Amygdala (tissue), 56 donors: Measurements from ENCODE around the gene NR2F2.

ENCODE experiments used
- DNase-seq, 56 donors: peaks; one replicate each; lab custom pipeline; 2025; lab: John Stamatoyannopoulos, UW

The NR2F2 gene

GRCh38 chr15:96340598-96341512, 10.4 kb downstream of the NR2F2 start:
- DNase-seq: peak in 13 of 56 donors; percentile 26 to 69 (median 51)

- DNase-seq: peak in 1 of 56 donors; percentile 45
Observed at GRCh38 chr15:96341513-96342405, 11.3 kb downstream of the NR2F2 start.

GRCh38 chr15:96342406-96343112, 12.1 kb downstream of the NR2F2 start:
- no peak for DNase-seq

- DNase-seq: peak in 1 of 56 donors; percentile 33
Observed at GRCh38 chr15:96343113-96344059, 12.9 kb downstream of the NR2F2 start.

DNA sequence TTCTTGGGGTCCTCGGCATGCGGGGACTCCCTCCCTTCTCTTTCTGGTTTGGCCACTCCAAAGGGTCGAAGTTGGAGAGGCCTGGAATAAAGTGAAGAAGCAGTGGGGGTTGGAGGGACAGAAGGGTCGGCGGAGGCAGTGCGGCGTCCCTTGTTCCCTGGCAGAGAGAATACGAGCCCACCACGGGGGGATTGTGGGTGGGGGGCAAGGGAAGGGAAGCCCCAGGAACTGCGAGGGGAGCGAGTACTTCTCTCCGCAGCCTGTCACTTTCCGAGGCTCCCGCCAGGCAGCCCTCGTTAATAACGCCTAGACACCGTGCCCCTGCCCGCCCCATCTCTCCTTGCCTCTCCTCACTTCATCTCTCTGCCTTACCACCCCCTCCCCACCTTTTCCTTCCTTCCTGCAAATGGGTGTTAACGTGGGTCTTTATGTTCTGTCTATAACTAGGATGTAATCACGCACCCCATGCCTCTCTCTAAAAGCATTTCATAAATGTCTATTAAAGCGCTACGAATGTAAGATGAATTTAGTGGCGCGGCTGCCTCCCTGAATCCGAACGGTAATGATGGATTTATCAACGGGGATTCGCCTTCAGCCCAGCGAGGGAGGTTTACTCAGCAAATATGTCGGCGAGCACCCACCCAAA, 13.7 kb downstream of the NR2F2 start:
- peak in 1 of 56 donors; percentile 33 for DNase-seq

DNA sequence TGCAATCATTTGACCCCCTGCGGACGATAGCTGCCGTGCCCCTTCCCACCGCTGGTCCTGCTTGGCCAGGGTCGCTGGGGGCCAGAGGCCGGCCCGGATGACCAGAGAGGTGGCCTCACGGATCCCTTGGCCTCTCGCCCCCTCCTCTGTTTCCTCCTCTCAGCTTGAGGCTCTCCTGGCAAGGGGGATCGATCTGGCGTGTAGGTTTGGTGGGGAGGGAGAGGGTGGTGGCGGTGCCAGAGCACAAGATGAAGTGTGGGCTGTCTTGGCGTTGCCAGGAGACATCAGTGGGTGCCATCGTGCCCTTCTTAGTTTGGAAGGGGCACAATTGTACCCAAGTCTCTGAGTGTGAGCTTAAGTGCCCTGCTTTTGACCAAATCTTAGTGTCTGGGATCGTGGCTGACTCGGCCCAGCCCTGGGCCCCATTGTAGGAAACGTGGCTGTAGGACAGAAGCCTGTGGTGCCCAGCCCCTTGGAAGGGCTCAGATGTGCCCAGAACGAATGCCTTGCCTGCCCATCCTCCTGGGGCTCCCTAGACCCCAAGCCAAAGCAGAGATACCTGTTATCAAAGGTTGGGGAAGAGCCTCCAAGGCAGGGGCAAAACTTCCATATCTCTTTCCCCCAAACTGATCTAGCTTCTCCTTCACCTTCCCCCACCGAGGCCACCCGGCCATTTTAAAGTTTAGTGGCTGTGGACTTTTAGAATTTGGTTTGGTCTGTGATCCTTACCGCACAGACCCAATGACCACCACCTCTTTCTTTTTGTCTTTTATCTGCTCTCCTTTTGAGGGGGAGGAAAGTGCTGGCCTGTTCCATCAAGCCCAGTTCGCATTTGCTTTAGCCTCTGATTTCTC, 14.4 kb downstream of the NR2F2 start:
- DNase-seq: peak in 1 of 56 donors; percentile 39

GRCh38 chr15:96345560-96346399, 15.3 kb downstream of the NR2F2 start:
- DNase-seq: peak in 46 of 56 donors; percentile 19 to 85 (median 68)

DNA sequence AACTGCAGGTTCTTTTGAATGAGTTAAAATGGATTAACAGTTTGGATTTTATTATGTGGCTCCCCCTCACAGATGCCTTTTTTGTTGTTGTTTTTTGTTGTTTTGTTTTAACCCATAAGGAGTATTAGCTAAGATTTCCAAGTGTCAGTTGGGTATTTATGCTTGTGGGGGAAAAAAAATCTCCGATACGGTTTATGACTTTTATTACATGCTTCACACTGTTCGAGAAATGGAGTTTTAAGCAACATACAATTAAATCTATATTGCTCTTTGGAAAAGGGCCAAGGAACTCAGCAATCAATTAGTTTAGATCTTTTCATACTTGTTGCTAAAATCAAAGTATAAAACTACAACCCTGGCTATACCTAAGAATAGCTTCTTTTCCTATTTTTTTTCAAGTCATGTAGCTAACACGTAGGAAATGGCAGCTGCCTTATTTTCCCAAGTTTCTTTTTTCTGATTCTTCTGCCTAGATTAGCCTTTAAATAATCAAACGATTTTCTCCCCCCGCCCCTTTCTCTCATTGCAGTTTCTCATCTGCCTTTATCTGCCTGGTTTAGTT, 16.0 kb downstream of the NR2F2 start:
- no peak for DNase-seq

- peak in 10 of 56 donors; percentile 31 to 72 (median 50) for DNase-seq
Observed at GRCh38 chr15:96347181-96348111, 16.9 kb downstream of the NR2F2 start.

DNA sequence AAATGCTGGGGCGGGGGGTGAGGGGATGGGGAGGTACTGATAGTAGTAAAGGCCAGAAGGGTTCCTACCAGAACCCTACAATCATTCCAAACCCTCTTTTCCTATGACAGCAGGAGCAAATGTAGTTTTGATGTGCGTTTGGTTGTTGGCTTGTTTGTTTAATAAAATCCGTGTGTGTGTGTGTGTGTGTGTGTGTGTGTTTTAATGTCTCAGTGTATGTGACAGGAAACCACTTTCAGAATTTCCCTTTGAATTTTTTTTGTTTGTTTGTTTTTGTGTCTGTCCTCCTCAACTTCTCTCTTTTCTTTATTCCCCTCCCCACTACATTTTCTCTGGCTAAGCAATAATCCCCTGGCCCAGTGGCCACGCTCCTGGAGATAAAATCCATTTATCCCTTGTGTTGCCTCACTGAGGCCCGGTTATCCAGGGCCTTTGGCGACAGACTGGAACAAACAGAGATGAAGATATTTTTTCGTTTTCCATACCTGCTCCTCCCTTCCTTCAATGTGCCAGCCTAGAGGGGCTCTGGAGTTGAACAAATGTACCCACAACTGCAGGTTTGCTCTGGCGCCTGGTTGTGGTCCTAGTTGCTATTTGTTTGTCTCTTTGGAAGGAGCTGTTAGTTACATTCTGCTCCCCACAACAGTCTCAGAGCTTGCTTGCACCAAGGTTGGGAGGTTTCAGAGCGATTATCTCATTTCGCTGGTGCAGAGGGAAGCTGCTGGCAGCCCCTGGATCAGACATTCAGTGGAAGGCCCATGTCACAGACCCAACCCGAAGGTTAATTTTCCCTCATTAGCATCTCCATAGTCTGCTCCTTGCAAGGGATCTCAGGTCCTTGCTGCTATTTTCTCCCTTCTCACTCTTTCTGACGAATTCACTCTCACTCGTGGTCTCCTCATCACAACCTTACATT, 17.9 kb downstream of the NR2F2 start:
- DNase-seq: no peak

DNA sequence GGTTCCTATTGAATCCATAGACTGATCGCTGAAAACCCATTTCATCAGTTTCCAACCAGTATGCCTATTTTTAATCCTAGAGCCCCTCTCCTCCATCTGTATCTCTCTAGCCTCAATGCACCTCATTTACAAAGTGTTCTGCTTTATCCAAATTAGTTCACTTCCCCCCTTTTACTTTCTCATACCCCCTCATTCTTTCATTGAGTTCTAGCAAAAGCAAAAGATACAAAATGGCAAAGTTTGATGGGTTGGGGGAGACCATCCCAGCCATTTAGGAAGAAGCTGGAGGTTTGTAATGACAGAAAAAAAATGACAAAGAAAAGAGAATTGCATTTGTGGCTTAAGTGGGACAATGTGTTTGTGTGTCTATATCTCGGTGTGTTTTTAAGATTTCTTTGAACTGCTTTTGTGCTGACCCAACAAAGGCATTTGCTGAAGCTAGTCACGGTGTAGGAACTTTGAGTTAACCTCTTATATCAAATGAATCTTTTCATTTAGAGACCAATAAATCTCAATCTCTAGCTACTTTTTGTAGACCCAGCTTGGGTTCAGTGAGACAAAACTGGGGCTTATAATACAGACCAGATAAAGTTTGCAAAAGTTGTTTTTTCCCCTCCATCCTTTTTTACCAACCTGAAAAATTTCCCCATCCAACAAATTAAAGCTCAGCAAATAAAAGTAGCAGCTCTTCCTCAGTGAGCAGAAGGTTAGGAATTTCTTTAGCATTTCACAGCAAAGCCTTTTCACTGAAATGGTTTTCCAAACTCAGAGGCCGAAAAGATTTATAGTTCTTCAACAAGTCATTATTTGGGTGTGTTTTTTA, 18.7 kb downstream of the NR2F2 start:
- no peak for DNase-seq

- DNase-seq: no peak
Observed at GRCh38 chr15:96349857-96350720, 19.6 kb downstream of the NR2F2 start.
